Measurements from ENCODE around the gene PKHD1. TPM values are rescaled to one million over a fixed set of nuclear protein-coding genes. Genes with fewer than 3 reads are reported as not detected.

The PKHD1 gene
- total RNA-seq, 1 experiment from 2014 or later: under 0.01 TPM

GRCh38 chr6:51817832-51818231 is 269.6 kb downstream of the PKHD1 start:
- no peak overlapping the region for H3K27ac ChIP-seq

DNA sequence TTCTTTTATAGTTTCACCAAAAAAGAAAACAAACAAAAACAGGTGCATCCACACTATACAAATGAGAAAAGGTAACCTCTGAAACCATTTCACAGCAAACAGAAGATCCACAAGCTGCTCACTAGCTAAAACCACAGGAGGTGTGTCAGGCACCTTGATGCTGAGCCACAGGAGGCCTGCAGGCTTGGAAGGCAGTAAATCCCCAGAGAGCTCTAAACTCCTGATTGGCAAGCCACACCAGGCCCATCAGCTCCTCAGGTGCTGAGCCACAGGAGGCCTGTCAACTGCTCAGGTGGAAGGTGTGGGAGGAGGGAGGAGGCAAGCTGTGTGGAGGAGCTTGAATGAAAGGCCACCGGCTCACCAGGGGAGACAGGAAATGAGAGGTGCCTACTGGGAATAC is 273.0 kb downstream of the PKHD1 start:
- Histone ChIP-seq H3K36me3 (no peaks in the 10 kb centered on the region), H3K27me3 (replicated peaks) (no peaks in the 10 kb centered on the region), H3K4me1 (replicated peaks) (no peaks in the 10 kb centered on the region), H3K9me3 (replicated peaks) (no peaks in the 10 kb centered on the region), H3K4me3 (no peak overlapping the region), H3K27ac (no peak overlapping the region)
- DNase-seq (ENCODE audit: low read depth in 1 of 2, low spot score in 2 of 2): no peak

More at GRCh38 chr6:51817832-51818231, 269.6 kb downstream of the PKHD1 start:
- no peaks in the 10 kb centered on the region for H3K36me3 ChIP-seq
- H3K4me3 ChIP-seq: no peak overlapping the region
- no peaks in the 10 kb centered on the region for H3K4me1 ChIP-seq (replicated peaks)
- DNase-seq (ENCODE audit: low read depth in 1 of 2, low spot score in 2 of 2): no peak
- no peaks in the 10 kb centered on the region for H3K9me3 ChIP-seq (replicated peaks)
- no peaks in the 10 kb centered on the region for H3K27me3 ChIP-seq (replicated peaks)

- H3K36me3 ChIP-seq: no peaks in the 10 kb centered on the region
- no peaks in the 10 kb centered on the region for H3K9me3 ChIP-seq (replicated peaks)
- no peaks in the 10 kb centered on the region for H3K4me1 ChIP-seq (replicated peaks)
- H3K27me3 ChIP-seq (replicated peaks): no peaks in the 10 kb centered on the region
- no peak overlapping the region for H3K4me3 ChIP-seq
- H3K27ac ChIP-seq: no peak overlapping the region
- no peak for DNase-seq (ENCODE audit: low read depth in 1 of 2, low spot score in 2 of 2)
Observed at GRCh38 chr6:51813904-51814303, 273.5 kb downstream of the PKHD1 start.

GRCh38 chr6:51812231-51812630 is 275.2 kb downstream of the PKHD1 start:
- no peak for DNase-seq (ENCODE audit: low read depth in 1 of 2, low spot score in 2 of 2)
- no peaks in the 10 kb centered on the region for H3K9me3 ChIP-seq (replicated peaks)
- H3K27me3 ChIP-seq (replicated peaks): no peaks in the 10 kb centered on the region
- no peaks in the 10 kb centered on the region for H3K4me1 ChIP-seq (replicated peaks)
- no peak overlapping the region for H3K27ac ChIP-seq
- no peak overlapping the region for H3K4me3 ChIP-seq
- no peaks in the 10 kb centered on the region for H3K36me3 ChIP-seq

GRCh38 chr6:51805517-51805916 is 281.9 kb downstream of the PKHD1 start:
- Histone ChIP-seq H3K4me1 (replicated peaks) (no peaks in the 10 kb centered on the region), H3K36me3 (no peaks in the 10 kb centered on the region), H3K27ac (no peak overlapping the region), H3K9me3 (replicated peaks) (no peaks in the 10 kb centered on the region; the same call in 1 of the 2 replicates), H3K4me3 (no peak overlapping the region), H3K27me3 (replicated peaks) (0 out of 2 replicates have a peak, but pooled peaks cover 4% of the 10 kb centered on the region)
- no peak for DNase-seq (ENCODE audit: low read depth in 1 of 2, low spot score in 2 of 2)

DNA sequence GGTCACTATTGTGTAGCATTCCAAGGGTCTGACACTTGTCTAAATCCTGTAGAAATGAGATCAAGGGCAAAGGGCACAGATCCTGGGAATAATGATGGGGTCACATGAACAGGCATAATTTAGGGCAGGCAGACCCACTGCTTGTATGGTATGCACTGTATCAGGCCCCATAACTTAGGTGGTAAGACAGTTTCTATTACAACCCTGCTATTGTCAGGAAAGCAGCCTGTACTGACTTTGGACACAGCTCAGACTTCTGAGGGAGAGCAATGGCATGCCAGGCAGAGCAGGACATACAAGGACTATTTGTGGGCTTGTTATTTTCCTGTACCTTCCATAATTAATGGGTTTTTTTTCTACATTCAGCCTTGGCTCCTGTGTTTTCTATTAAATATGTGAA is 286.8 kb downstream of the PKHD1 start:
- Histone ChIP-seq H3K4me1 (replicated peaks) (no peaks in the 10 kb centered on the region), H3K9me3 (replicated peaks) (peaks cover 5% of the 10 kb centered on the region), H3K27me3 (replicated peaks) (0 out of 2 replicates have a peak, but pooled peaks cover 4% of the 10 kb centered on the region), H3K27ac (no peak overlapping the region), H3K36me3 (no peaks in the 10 kb centered on the region), H3K4me3 (no peak overlapping the region)
- DNase-seq (ENCODE audit: low read depth in 1 of 2, low spot score in 2 of 2): no peak

GRCh38 chr6:51793393-51793792 is 294.0 kb downstream of the PKHD1 start:
- H3K36me3 ChIP-seq: no peaks in the 10 kb centered on the region
- no peak for DNase-seq (ENCODE audit: low read depth in 1 of 2, low spot score in 2 of 2)
- peaks cover 5% of the 10 kb centered on the region for H3K9me3 ChIP-seq (replicated peaks)
- H3K27ac ChIP-seq: no peak overlapping the region
- H3K27me3 ChIP-seq (replicated peaks): no peaks in the 10 kb centered on the region
- no peak overlapping the region for H3K4me3 ChIP-seq
- H3K4me1 ChIP-seq (replicated peaks): no peaks in the 10 kb centered on the region

- no peaks in the 10 kb centered on the region for H3K36me3 ChIP-seq
- no peak for DNase-seq (ENCODE audit: low read depth in 1 of 2, low spot score in 2 of 2)
- no peaks in the 10 kb centered on the region for H3K4me1 ChIP-seq (replicated peaks)
- H3K27me3 ChIP-seq (replicated peaks): no peaks in the 10 kb centered on the region
- peaks cover 5% of the 10 kb centered on the region for H3K9me3 ChIP-seq (replicated peaks)
- no peak overlapping the region for H3K27ac ChIP-seq
- no peak overlapping the region for H3K4me3 ChIP-seq
Observed at GRCh38 chr6:51792273-51793030, 295.0 kb downstream of the PKHD1 start.

GRCh38 chr6:51790946-51791345 is 296.5 kb downstream of the PKHD1 start:
- DNase-seq (ENCODE audit: low read depth in 1 of 2, low spot score in 2 of 2): no peak
- H3K36me3 ChIP-seq: no peaks in the 10 kb centered on the region
- no peaks in the 10 kb centered on the region for H3K27me3 ChIP-seq (replicated peaks)

GRCh38 chr6:51788121-51788520 is 299.3 kb downstream of the PKHD1 start:
- no peaks in the 10 kb centered on the region for H3K9me3 ChIP-seq (replicated peaks)
- no peak overlapping the region for H3K4me3 ChIP-seq
- H3K27me3 ChIP-seq (replicated peaks): no peaks in the 10 kb centered on the region
- H3K4me1 ChIP-seq (replicated peaks): no peaks in the 10 kb centered on the region
- no peak overlapping the region for H3K27ac ChIP-seq
- DNase-seq (ENCODE audit: low read depth in 1 of 2, low spot score in 2 of 2): no peak
- no peaks in the 10 kb centered on the region for H3K36me3 ChIP-seq

More at GRCh38 chr6:51790946-51791345, 296.5 kb downstream of the PKHD1 start:
- Histone ChIP-seq H3K4me1 (replicated peaks) (no peaks in the 10 kb centered on the region), H3K27ac (no peak overlapping the region), H3K4me3 (no peak overlapping the region), H3K9me3 (replicated peaks) (peaks cover 3% of the 10 kb centered on the region)

DNA sequence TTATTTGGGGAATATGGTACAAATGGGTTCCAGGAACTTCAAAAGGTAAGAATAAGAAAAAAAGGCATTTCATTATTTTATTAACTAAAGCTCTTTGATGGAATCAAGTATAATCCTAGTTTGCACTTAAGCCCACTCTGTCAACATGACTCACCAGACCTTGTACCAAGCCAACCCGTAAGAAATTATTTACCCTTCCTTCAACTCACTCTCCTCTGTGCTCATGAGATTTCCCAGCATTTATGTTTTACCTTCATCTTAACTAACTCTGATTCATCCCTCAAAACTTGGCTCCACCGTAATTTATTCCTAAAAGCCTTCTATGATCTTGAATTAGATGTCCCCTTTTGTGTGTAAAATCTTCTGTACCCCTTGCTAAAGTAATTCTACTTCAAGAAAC is 308.7 kb downstream of the PKHD1 start:
- DNase-seq (ENCODE audit: low read depth in 1 of 2, low spot score in 2 of 2): no peak
- no peaks in the 10 kb centered on the region for H3K27me3 ChIP-seq (replicated peaks)
- H3K27ac ChIP-seq: no peak overlapping the region
- H3K4me3 ChIP-seq: no peak overlapping the region
- no peaks in the 10 kb centered on the region for H3K36me3 ChIP-seq
- H3K9me3 ChIP-seq (replicated peaks): no peaks in the 10 kb centered on the region
- H3K4me1 ChIP-seq (replicated peaks): no peaks in the 10 kb centered on the region

DNA sequence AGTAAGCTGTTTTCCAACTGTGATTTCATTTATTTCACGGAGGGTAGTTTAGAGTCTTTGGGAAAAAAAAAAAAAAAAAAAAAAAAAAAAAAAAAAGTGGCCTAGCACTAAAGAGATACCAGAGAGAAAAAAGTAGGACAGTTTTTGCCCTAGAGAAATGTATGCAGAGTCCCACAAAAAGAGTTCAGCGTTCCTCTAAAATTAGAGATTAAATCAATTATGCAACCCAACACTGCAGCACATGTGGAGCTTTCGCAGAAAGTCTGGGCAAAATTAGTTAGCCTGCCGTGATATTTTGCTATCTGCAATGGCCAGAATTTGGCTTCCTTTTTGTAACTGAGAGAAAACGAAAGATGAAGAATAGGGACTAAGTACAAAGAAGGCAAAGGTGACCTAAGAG is 309.8 kb downstream of the PKHD1 start:
- Histone ChIP-seq H3K27me3 (replicated peaks) (no peaks in the 10 kb centered on the region), H3K4me3 (no peak overlapping the region), H3K27ac (no peak overlapping the region), H3K9me3 (replicated peaks) (no peaks in the 10 kb centered on the region), H3K4me1 (replicated peaks) (no peaks in the 10 kb centered on the region), H3K36me3 (no peaks in the 10 kb centered on the region)
- DNase-seq (ENCODE audit: low read depth in 1 of 2, low spot score in 2 of 2): no peak

- Histone ChIP-seq H3K4me3 (no peak overlapping the region), H3K4me1 (replicated peaks) (no peaks in the 10 kb centered on the region), H3K27me3 (replicated peaks) (no peaks in the 10 kb centered on the region), H3K36me3 (no peaks in the 10 kb centered on the region), H3K9me3 (replicated peaks) (no peaks in the 10 kb centered on the region), H3K27ac (no peak overlapping the region)
- no peak for DNase-seq (ENCODE audit: low read depth in 1 of 2, low spot score in 2 of 2)
Observed at GRCh38 chr6:51775942-51776860, 311.2 kb downstream of the PKHD1 start.

GRCh38 chr6:51768087-51768486 is 319.3 kb downstream of the PKHD1 start:
- H3K9me3 ChIP-seq (replicated peaks): no peaks in the 10 kb centered on the region
- no peak overlapping the region for H3K27ac ChIP-seq
- DNase-seq (ENCODE audit: low read depth in 1 of 2, low spot score in 2 of 2): no peak
- H3K4me1 ChIP-seq (replicated peaks): no peaks in the 10 kb centered on the region
- H3K4me3 ChIP-seq: no peak overlapping the region
- no peaks in the 10 kb centered on the region for H3K36me3 ChIP-seq
- no peaks in the 10 kb centered on the region for H3K27me3 ChIP-seq (replicated peaks)

Data from SJSA1 (cell line).